Activated CD4-positive, alpha-beta T cell treated with anti-CD3 and anti-CD28 coated beads for 36 hours (primary cell): Measurements from ENCODE around the gene ANKRD42. TPM values are rescaled to one million over a fixed set of nuclear protein-coding genes. Genes with fewer than 3 reads are reported as not detected.

Source experiments
- ATAC-seq: fragments of 200-7000 bp; cut with Tn5 transposase; one replicate; pipeline ENCODE4 v1.10.0; 2021; ENCODE audit warnings: mild to moderate bottlenecking, moderate library complexity
- CTCF ChIA-PET: fragments of 350-600 bp; sonication (Branson Sonifier 250); formaldehyde crosslinking; loops from one replicate; lab custom pipeline; 2021; ENCODE audit warnings: antibody characterized with exemption; lab: Charles Lee
- POLR2A ChIA-PET: fragments of 350-600 bp; sonication (Branson Sonifier 250); formaldehyde crosslinking; loops from one replicate; lab custom pipeline; 2021; ENCODE audit warnings: antibody characterized with exemption, inconsistent platforms; lab: Charles Lee
- DNase-seq: peaks from one replicate; pipeline ENCODE4 v3.0.0-alpha.2; 2020
- H3K27ac Mint-ChIP-seq: one replicate; pipeline ENCODE4 v1.8.0; 2021; ENCODE audit warnings: mixed read lengths
- H3K27me3 Mint-ChIP-seq: one replicate; pipeline ENCODE4 v1.8.0; 2021; ENCODE audit warnings: mixed read lengths
- H3K36me3 Mint-ChIP-seq: one replicate; pipeline ENCODE4 v1.8.0; 2021; ENCODE audit warnings: low read depth, mixed read lengths
- H3K4me1 Mint-ChIP-seq: one replicate; pipeline ENCODE4 v1.8.0; 2021; ENCODE audit warnings: mixed read lengths
- H3K4me3 Mint-ChIP-seq: one replicate; pipeline ENCODE4 v1.8.0; 2021; ENCODE audit warnings: mild to moderate bottlenecking, moderate library complexity, mixed read lengths
- H3K9me3 Mint-ChIP-seq: one replicate; pipeline ENCODE4 v1.8.0; 2021; ENCODE audit warnings: low read depth, mixed read lengths
- intact Hi-C, 2 experiments: fragments of 100-400 bp; cut with DNase I in 1 of 2; cut with micrococcal nuclease in 1 of 2; formaldehyde crosslinking; loops; one replicate each; pipeline versions ENCODE4 v1.14.2 to v1.15.1; 2022 to 2024; cut with DNase I, micrococcal nuclease
- total RNA-seq, 2 experiments: library from RNA; stranded (reverse); gene quantifications; one replicate each; pipeline ENCODE4 v1.2.3, GENCODE V29; 2021

The ANKRD42 gene
- total RNA-seq, 2 experiments from 2014 or later, result 3.1 to 4.9 TPM

- no peak overlapping the region for H3K27ac Mint-ChIP-seq
- no peaks in the 10 kb centered on the region for H3K4me1 Mint-ChIP-seq
- CTCF ChIA-PET, result interaction anchor here (1.0 kb wide), 1 partner anchor 10 kb away, joined by 3 read pairs; no protein-coding TSS in a partner anchor
- intact Hi-C loops, result loop anchor here in 1 of 2 experiments (2.0 kb wide), 1 partner anchor 575 kb away; no protein-coding TSS in a partner anchor
- H3K9me3 Mint-ChIP-seq, result no peaks in the 10 kb centered on the region
- H3K4me3 Mint-ChIP-seq, result no peak overlapping the region
- ATAC-seq, result peak; percentile 53
- no peaks in the 10 kb centered on the region for H3K36me3 Mint-ChIP-seq
- DNase-seq, result peak; percentile 39
- no peaks in the 10 kb centered on the region for H3K27me3 Mint-ChIP-seq
- POLR2A ChIA-PET, result no interaction called here
These were observed 47.9 kb downstream of the ANKRD42 start for GRCh38 chr11:83241291-83241946.

DNA sequence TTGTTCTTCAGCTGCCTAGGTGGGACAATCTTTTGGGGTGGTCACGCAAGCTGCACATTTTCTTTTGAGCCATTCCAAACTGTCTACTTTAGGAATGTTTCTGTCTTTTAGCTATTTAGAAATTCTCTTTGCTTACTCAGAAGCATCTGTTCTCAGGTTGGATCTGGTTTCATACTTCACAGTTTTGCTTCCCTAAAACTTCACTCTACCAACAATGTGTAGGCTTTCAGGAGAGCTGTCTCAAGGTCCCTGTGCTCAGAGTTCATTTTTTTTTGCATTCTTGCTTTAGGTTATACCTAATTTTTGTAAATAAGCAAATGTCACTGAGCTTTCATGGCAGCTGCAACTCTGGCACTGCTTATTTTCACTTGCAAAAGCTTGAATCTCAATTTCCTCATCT lies 55.9 kb downstream of the ANKRD42 start:
- DNase-seq, result no peak
- H3K4me1 Mint-ChIP-seq, result peaks cover 3% of the 10 kb centered on the region
- H3K27me3 Mint-ChIP-seq, result no peaks in the 10 kb centered on the region
- no peak overlapping the region for H3K27ac Mint-ChIP-seq
- no peak overlapping the region for H3K4me3 Mint-ChIP-seq
- POLR2A ChIA-PET, result interaction anchor here (0.6 to 1.7 kb wide), 2 partner anchors 91 to 348 kb away, joined by 3 to 4 read pairs; partner anchors contain the start of gene DDIAS
- no peaks in the 10 kb centered on the region for H3K9me3 Mint-ChIP-seq
- intact Hi-C loops, result no loop called here
- no peak for ATAC-seq
- no peaks in the 10 kb centered on the region for H3K36me3 Mint-ChIP-seq
- CTCF ChIA-PET, result interaction anchor here (0.6 to 3.0 kb wide), 42 partner anchors 9 to 555 kb away, joined by 3 to 37 read pairs (median 4); partner anchors contain the start of genes ANKRD42, DDIAS, FAM181B and PRCP

GRCh38 chr11:83249972-83250593 lies 56.6 kb downstream of the ANKRD42 start:
- ChIA-PET POLR2A (interaction anchor here (0.6 to 1.7 kb wide), 2 partner anchors 92 to 349 kb away, joined by 3 to 4 read pairs; partner anchors contain the start of gene DDIAS), CTCF (interaction anchor here (0.6 to 3.0 kb wide), 47 partner anchors 8 to 571 kb away, joined by 3 to 37 read pairs (median 4); partner anchors contain the start of genes ANKRD42, DDIAS, FAM181B and PRCP)
- ATAC-seq, result peak; percentile 75
- H3K9me3 Mint-ChIP-seq, result no peaks in the 10 kb centered on the region
- H3K4me1 Mint-ChIP-seq, result peaks cover 3% of the 10 kb centered on the region
- intact Hi-C loops, result loop anchor here (1.0 to 5.0 kb wide), 4 partner anchors 163 to 532 kb away; no protein-coding TSS in a partner anchor
- DNase-seq, result peak; percentile 10
- H3K27me3 Mint-ChIP-seq, result no peaks in the 10 kb centered on the region
- H3K4me3 Mint-ChIP-seq, result no peak overlapping the region
- H3K36me3 Mint-ChIP-seq, result no peaks in the 10 kb centered on the region
- H3K27ac Mint-ChIP-seq, result no peak overlapping the region

- intact Hi-C loops, result loop anchor here in 1 of 2 experiments (5.0 kb wide), 1 partner anchor 165 kb away; no protein-coding TSS in a partner anchor
- Mint-ChIP-seq H3K36me3 (no peaks in the 10 kb centered on the region), H3K27me3 (no peaks in the 10 kb centered on the region), H3K4me1 (peaks cover 3% of the 10 kb centered on the region), H3K9me3 (no peaks in the 10 kb centered on the region), H3K4me3 (no peak overlapping the region), H3K27ac (no peak overlapping the region)
- ChIA-PET CTCF (interaction anchor here (0.9 to 1.2 kb wide), 2 partner anchors 12 to 385 kb away, joined by 3 to 5 read pairs; no protein-coding TSS in a partner anchor), POLR2A (no interaction called here)
- ATAC-seq (no peak), DNase-seq (no peak)
These were observed 58.8 kb downstream of the ANKRD42 start for GRCh38 chr11:83252266-83252665.

DNA sequence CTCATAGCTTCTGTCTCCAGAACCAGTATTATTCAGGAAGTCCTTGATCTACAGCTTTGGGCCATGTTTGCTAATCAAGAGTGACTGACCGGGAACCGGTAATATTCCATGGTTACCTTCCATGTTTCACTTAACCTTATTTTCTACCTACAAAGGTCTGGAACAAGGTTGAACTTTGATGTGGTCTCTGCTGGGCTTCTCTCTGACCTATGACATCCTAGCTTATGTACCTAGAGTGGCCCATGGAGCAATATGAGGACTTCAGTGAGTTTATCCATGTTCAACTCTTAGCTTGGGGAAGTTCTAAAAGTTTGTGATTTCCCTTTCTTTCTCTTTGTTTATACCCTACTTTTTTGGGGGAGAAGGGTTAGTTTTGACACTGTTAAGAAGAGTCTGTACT lies 59.4 kb downstream of the ANKRD42 start:
- H3K27ac Mint-ChIP-seq, result no peak overlapping the region
- no peaks in the 10 kb centered on the region for H3K27me3 Mint-ChIP-seq
- intact Hi-C loops, result loop anchor here in 1 of 2 experiments (5.0 kb wide), 1 partner anchor 166 kb away; no protein-coding TSS in a partner anchor
- H3K4me1 Mint-ChIP-seq, result peaks cover 3% of the 10 kb centered on the region
- H3K36me3 Mint-ChIP-seq, result no peaks in the 10 kb centered on the region
- ATAC-seq, result no peak
- DNase-seq, result no peak
- H3K9me3 Mint-ChIP-seq, result no peaks in the 10 kb centered on the region
- POLR2A ChIA-PET, result no interaction called here
- H3K4me3 Mint-ChIP-seq, result no peak overlapping the region
- CTCF ChIA-PET, result interaction anchor here (0.9 to 1.2 kb wide), 3 partner anchors 13 to 386 kb away, joined by 3 to 5 read pairs (median 3); no protein-coding TSS in a partner anchor

DNA sequence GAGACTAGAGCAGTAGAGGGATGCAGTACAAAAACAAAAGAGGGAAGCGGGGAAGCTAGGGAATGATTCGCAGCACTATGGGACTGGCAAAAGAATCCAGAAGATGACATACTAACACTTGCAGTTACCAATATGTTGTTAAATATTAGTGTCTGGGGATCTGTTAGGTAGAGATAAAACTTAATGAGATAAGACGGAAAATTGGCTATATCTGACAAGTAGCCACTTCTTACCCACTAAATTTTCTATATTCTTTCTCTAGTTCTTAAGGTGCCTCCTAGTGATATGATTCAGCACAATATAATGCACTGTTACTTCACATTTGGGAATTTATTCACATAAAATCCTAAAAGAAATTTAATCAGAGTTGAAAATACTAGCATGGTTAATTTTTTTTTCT lies 61.9 kb downstream of the ANKRD42 start:
- intact Hi-C loops, result no loop called here
- CTCF ChIA-PET, result no interaction called here

DNA sequence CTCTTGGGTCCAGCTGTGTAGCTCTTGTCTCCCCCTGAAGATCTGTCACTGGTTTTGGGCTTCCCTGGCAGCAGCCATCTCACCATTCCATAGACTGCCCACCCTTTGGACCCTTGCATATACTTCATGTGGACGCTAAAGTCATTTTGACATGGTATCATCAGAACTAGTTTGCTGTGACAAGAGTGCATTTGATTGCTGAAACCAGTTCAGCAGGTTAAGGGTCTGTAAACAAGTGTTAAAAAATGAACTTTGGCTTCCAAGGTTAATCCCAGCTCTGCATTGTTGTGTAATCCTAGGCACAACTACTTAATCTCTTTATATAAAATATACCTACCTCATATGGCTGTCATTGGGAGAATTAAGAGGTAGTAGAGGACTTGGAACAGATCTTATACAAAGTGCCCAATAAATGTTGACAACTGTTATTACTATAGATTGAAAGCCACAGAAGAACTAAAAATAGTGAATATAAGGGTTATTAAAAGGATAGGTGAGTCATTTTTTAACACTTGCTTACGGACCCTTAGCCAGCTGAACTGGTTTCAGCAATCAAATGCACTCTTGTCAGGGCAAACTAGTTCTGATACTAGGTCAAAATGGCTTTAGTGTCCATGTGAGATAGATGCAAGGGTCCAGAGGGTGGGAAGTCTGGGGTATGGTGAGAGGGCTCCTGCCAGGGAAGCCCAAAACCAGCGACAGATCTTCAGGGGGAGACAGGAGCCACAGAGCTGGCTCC lies 63.3 kb downstream of the ANKRD42 start:
- no peak for DNase-seq
- intact Hi-C loops, result no loop called here
- no peaks in the 10 kb centered on the region for H3K36me3 Mint-ChIP-seq
- no peaks in the 10 kb centered on the region for H3K4me1 Mint-ChIP-seq
- H3K27me3 Mint-ChIP-seq, result no peaks in the 10 kb centered on the region
- ChIA-PET POLR2A (no interaction called here), CTCF (interaction anchor here (0.6 to 1.8 kb wide), 4 partner anchors 12 to 389 kb away, joined by 3 to 4 read pairs (median 4); no protein-coding TSS in a partner anchor)
- ATAC-seq, result no peak
- no peak overlapping the region for H3K4me3 Mint-ChIP-seq
- no peak overlapping the region for H3K27ac Mint-ChIP-seq
- H3K9me3 Mint-ChIP-seq, result no peaks in the 10 kb centered on the region

More for the DNA sequence above, 61.9 kb downstream of the ANKRD42 start:
- no peaks in the 10 kb centered on the region for H3K4me1 Mint-ChIP-seq
- H3K36me3 Mint-ChIP-seq, result no peaks in the 10 kb centered on the region
- H3K4me3 Mint-ChIP-seq, result no peak overlapping the region
- no peaks in the 10 kb centered on the region for H3K27me3 Mint-ChIP-seq
- POLR2A ChIA-PET, result interaction anchor here (0.6 kb wide), 1 partner anchor 110 kb away, joined by 4 read pairs; no protein-coding TSS in a partner anchor
- DNase-seq (no peak), ATAC-seq (no peak)
- no peaks in the 10 kb centered on the region for H3K9me3 Mint-ChIP-seq
- H3K27ac Mint-ChIP-seq, result no peak overlapping the region

DNA sequence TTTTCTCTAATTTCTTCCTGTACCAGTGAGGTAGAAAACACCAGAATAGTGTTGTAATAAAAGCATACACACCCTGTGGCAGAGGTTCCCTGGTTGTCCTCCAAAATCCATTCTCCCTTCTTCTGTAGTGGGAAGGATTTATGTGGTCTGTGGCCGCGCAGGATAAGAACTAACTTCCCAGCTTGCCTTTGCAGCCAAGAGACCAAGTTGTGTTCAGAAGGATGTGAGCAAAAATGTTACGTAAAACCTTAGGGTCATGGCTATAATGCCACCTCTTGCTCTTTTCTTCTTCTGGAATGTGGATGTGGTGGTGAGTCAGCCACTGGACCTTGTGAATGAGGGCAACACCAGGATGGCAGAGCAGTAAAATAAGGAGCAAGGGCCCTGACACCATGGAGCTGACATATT lies 64.3 kb downstream of the ANKRD42 start:
- POLR2A ChIA-PET, result no interaction called here
- CTCF ChIA-PET, result interaction anchor here (1.0 to 1.5 kb wide), 4 partner anchors 8 to 390 kb away, joined by 3 to 12 read pairs (median 4); no protein-coding TSS in a partner anchor
- no peaks in the 10 kb centered on the region for H3K4me1 Mint-ChIP-seq

DNA sequence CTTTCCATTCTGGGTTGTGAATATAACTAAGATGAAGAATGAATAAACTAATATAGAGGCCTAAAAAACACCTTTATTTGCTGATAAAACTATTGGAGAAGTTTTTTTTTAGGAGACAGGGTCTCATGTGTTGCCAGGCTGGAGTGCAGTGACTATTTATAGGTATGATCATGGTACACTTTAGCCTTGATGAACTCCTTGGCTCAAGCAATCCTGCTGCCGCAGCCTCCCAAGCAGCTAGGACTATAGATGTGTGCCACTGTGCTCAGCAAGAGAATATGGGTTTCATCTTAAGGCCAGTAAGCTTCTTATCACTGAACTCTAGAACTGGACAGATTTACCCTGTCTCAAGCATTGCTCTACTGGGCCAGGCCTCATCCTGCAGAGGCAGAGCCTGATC lies 66.0 kb downstream of the ANKRD42 start:
- H3K36me3 Mint-ChIP-seq, result peaks cover 5% of the 10 kb centered on the region
- no peak for ATAC-seq

More for the DNA sequence above, 64.3 kb downstream of the ANKRD42 start:
- ATAC-seq (no peak), DNase-seq (no peak)
- intact Hi-C loops, result no loop called here
- Mint-ChIP-seq H3K27ac (no peak overlapping the region), H3K36me3 (no peaks in the 10 kb centered on the region), H3K4me3 (no peak overlapping the region), H3K9me3 (no peaks in the 10 kb centered on the region), H3K27me3 (no peaks in the 10 kb centered on the region)

GRCh38 chr11:83265331-83265730 lies 71.8 kb downstream of the ANKRD42 start:
- peaks cover 38% of the 10 kb centered on the region for H3K36me3 Mint-ChIP-seq

More for the DNA sequence above, 66.0 kb downstream of the ANKRD42 start:
- Mint-ChIP-seq H3K4me1 (no peaks in the 10 kb centered on the region), H3K27me3 (no peaks in the 10 kb centered on the region), H3K4me3 (no peak overlapping the region), H3K27ac (no peak overlapping the region), H3K9me3 (no peaks in the 10 kb centered on the region)
- intact Hi-C loops, result no loop called here
- CTCF ChIA-PET, result interaction anchor here (1.8 kb wide), 1 partner anchor 9 kb away, joined by 8 read pairs; no protein-coding TSS in a partner anchor
- POLR2A ChIA-PET, result no interaction called here
- no peak for DNase-seq

More at GRCh38 chr11:83265331-83265730, 71.8 kb downstream of the ANKRD42 start:
- no peak for DNase-seq
- intact Hi-C loops, result no loop called here
- H3K27ac Mint-ChIP-seq, result no peak overlapping the region
- POLR2A ChIA-PET, result no interaction called here
- no peak overlapping the region for H3K4me3 Mint-ChIP-seq
- peaks cover 8% of the 10 kb centered on the region for H3K4me1 Mint-ChIP-seq
- no peaks in the 10 kb centered on the region for H3K9me3 Mint-ChIP-seq
- ATAC-seq, result no peak
- no peaks in the 10 kb centered on the region for H3K27me3 Mint-ChIP-seq
- CTCF ChIA-PET, result interaction anchor here (1.0 to 1.6 kb wide), 2 partner anchors 10 to 15 kb away, joined by 3 to 4 read pairs; no protein-coding TSS in a partner anchor
